Activated CD4-positive, alpha-beta T cell treated with anti-CD3 and anti-CD28 coated beads, Interleukin-2, amount 50 U/mL, for 4 hours (primary cell): ENCODE data around the gene MYCL.
A peak's percentile ranks its signal among the peaks of the same experiment; 100 is the strongest.
"Not testable (repeated sequence)": the region's sequence is repeated elsewhere in the genome, so short reads cannot be mapped to it uniquely, and the experiment has no call there.

Source experiments
- DNase-seq, 2 experiments: peaks; one replicate each; pipeline ENCODE4 v3.0.0-alpha.2; 2020

MYCL gene

DNA sequence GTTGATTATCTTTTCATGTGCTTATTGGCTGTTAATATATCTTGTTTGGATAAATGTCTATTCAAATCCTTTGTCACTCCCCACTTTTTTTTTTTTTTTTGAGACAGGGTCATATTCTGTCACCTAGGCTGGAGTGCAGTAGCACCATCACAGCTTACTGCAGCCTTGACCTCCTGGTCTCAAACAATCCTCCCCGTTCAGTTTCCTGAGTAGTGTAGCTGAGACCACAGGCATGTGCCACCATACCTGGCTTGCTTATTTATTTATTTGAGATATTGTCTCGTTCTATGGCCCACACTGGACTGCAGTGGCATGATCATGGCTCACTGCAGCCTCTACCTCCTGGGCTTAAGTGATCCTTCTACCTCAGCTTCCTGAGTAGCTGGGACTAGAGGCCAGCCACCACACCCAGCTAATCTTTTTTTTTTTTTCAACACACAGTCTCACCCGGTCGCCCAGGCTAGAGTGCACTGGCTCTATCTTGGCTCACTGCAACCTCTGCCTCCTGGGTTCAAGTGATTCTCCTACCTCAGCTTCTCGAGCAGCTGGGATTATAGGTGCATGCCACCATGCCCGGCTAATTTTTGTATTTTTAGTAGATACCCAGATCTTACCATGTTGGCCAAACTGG lies 13.9 kb upstream of the MYCL start:
- DNase-seq: no peak

DNA sequence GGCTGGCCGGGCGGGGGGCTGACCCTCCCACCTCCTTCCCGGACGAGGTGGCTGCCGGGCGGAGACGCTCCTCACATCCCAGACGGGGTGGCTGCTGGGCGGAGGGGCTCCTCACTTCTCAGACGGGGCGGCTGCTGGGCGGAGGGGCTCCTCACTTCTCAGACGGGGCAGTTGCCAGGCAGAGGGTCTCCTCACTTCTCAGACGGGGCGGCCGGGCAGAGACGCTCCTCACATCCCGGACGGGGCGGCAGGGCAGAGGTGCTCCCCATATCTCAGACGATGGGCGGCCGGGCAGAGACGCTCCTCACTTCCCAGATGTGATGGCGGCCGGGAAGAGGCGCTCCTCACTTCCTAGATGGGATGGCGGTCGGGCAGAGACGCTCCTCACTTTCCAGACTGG lies 11.4 kb upstream of the MYCL start:
- DNase-seq: not testable (repeated sequence)

DNA sequence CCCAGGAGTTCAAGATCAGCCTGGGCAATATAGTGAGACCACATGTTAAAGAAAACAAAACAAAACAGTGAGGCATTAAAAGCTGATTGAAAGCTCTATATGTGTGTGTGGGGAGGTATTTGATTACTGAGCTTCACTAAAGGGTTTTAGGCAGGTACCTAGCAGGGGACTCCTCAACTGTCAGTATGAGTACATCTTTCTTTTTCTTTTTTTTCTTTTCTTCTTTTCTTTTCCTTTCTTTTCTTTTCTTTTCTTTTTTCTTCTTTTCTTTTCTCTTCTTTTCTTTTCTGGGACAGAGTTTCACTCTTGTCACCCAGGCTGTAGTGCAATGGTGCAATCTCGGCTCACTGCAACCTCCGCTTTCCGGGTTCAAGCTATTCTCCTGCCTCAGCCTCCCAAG lies 8.5 kb upstream of the MYCL start:
- DNase-seq: no peak

DNA sequence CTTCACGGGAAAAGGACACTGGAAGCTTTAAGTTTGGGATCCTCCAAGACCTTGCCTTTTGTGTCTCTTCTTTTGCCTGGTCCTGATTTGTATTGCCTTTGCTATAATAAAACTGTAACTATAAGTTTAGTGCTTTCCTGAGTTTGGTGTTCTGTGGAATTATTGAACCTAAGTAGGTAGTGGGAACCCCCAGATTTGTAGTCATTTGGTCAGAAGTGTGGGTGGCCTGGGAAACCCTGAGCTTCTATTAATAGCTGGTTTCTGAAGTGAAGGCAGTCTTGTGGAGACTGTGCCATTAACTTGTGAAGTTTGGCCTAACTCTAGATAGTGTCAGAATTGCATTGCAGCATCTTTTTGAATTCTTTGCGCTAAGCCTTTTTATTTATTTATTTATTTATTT lies 6.8 kb upstream of the MYCL start:
- DNase-seq: no peak

DNA sequence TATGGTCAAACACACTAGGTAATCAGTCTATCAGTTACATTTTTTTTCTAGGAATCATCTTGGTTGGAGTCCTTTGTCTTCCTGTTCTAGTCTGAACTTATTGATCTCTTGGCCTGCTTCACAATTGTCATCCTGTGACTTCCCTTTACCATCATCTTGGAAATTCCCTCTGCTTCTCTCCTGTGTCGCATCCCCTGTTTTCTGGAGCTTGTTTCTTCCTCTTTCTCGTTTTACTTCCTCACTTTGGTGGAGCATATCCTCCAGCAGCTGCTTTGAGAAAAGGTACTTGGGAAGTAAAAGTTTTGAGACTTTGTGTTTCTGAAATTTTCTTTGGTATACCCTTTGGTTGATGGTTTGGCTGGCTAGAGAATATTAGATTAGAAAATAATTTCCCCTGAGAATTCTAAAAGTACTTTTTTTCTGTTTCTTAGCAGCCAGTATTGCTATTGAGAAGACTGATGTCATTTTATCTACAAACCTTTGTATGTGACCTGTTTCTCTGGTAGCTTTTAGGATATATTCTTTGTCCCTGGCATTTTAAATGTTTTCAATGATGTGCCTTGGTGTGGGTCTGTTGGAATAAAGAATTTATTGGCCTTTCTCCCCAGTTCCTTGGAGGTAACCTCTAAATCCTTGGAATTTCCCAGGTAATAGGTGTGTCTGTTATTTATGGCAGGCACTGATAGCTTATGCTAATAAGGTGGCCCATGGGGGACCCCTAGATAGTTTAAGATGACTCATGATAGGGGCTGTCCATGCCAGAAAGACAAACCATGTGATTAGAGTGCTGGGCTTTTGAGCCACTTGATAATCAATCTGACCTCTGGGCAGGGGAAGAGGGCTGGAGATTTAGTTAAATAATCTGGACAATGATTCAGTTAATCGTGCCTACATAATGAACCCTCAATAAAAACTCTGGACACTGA lies 6.1 kb upstream of the MYCL start:
- DNase-seq: no peak

DNA sequence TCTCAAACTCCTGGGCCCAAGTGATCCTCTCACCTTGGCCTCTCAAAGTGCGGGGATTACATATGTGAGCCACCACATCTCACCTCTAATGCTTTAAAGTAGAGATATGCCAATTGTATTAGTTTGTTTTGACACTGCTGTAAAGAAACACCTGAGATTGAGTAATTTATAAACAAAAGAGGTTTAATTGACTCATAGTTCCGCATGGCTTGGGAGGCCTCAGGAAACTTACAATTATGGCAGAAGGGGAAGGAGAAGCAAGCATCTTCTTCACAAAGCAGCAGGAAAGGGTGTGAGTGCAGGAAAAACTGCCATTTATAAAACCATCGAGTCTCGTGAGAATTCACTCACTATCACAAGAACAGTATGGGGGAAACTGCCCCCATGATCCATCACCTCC lies 3.5 kb upstream of the MYCL start:
- no peak for DNase-seq

DNA sequence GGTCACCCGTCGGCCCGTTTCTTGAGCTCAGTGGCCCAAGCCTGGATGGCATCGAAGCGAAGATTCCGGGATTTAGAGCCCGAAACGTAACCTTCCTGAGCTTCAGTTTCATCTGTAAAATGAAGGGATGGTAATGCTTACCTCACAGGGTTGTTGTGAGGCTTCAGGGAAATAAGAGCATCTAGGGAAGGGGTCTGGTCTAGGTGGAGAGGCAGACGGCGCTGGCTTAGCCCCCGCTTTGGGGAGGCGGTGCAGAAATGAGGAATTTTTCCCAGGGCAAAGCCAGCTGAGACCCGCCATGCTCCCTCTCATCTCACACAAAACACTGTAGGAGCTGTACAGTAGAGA lies 717 bp upstream of the MYCL start:
- DNase-seq: no peak

DNA sequence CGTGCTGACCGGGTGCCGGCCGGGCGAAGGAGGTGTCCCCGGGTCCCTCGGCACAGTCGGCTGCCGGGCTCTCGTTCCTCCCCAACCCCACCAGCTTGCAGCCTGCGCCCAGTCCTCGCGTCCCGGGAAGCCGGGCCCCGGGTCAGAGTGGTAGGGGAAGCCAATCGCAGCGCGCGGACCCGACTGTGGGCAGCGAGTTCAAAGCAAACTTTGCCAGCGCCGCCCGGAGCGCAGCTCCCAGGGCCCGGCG lies 328 bp downstream of the MYCL start:
- DNase-seq: no peak

DNA sequence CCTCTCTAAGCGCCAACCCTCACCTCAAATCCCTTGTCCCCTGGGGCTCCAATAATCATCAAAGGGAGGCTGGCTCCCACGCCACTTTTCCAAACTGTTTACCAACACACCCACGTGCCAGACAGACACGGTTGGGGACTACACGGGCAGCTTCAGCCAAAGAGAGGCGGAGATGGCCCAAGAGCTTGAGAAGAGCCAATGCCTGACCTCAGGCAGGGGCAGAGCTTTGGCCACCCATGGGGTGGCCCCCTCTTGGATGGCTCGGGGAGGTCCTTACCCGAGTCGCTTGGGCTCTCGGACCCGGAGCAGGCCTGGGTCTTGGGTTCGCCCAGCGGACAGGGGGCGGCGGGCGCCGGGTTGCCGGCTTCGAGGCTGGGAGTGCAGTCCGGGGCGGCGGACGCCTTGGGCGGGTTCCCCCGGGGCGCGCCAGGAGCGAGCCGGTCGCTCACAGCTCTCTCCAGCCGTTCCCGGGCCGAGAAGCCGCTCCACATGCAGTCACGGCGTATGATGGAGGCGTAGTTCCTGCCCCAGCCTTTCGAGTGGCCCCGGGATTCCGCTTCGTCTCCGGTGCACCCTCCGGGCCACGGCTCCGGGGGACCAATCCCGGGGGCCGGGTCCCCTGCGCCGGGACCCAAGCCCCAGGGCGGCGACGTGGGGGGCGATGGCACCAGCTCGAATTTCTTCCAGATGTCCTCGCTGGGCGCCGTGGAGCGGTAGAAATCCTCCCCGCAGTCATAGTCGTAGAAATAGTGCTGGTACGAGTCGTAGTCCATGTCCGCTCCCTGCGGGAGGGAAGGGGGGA lies 854 bp downstream of the MYCL start:
- peak in 1 of 2 experiments; percentile 2 for DNase-seq

DNA sequence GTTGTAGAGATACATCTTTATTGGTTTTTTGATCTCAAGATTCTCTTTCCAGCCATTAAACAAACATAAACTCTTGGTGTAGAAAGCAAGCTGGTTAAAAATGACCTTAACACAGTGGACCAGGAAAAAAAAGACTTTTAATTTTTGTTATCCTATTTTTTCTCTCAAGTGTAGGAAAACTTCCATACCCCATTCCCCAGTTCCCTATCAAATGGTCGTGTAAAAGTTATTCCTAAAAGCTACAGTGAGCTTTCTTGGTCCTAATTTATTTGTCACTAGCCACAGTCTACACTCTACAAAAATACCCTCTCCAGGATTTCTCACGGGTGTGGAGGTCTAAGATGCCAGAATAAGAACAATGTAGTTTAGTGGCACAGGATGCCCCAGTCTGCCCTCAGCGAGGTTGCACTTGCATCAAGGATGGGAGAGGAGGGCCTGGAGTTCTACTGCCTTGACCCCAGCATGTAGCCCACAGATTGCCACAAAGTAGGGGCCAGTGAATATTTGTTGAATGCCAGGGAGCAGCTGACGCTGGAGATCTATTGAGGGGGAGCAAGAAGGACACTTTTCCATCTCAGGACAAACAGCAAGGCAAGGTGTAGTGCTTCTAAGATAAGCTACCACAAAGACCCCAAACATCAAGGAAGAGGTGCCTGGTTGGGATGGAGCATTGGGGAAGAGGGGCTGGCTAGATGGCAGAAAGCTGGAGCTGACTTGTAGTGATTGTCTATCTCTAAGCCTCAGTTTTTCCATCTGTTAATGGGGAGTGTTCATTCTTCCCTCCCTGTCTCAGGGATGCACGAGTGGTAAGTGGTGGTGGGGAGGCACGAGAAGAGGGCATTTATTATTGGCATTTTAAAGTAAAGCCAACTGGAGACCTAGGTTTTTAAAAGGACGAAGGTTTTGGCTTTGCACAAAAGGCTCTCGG lies 1.8 kb downstream of the MYCL start:
- DNase-seq: no peak

DNA sequence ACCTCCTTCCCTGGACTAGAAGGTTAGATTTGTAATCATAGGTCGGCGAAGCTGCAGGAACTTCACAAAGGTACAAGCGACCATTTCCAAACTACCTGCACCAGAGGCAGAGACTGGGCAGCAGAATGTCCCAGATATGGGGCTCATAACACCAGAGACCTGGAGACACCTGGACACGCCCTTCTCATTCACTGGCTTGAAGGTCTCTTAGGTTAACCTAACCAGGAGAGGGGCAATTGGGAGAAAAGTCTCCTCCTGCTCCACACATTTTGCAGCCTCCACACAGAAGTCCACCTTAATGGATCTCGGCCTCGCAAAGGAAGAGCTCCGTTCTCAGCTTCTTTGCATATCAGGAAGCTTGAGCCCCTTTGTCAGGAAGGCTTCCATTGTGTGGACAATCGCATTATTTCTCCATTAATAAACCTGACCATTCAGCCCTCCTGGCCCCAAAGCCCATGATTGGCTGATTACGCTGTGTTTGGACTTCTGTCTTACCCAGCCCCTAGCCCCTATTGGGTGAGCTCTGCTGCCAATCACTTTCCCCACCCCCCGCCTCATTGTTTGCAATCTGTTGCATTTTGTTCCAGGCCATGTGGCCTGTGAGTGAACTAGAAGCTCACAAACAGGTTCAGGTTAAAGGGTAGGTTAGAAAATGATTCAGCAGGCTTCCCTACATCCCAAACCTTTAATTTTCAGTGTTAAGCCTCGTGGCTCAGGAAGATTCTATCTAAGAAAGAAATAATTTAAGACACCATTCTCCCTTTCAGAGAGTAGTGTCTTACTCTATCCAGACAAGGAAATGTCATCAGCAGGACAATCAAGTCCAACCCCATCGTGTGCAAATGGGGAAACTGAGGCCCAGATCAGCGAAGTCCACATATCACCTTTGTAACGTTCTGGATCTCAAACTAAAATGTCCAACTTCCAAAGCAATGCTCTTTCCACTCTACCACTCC lies 2.8 kb downstream of the MYCL start:
- DNase-seq: no peak

DNA sequence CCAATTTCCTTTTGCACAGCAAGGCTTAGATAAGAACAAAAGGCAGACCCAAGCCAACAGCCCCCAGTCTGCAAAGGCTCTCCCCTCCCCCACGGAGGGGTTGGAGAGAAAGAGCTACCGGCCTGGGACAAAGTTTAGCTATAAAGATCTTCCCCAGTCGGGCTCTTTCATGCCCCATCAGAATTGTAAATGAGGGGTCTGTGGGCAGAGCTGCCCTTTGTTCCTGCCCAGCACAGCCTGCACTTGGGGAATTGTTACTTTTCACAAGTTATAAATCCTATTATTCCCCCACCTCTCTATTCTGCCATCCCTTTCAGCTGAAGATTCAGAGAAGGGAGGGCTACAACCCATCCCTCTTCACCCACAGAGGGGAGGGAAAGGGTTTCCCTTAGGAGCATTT lies 3.5 kb downstream of the MYCL start:
- no peak for DNase-seq

DNA sequence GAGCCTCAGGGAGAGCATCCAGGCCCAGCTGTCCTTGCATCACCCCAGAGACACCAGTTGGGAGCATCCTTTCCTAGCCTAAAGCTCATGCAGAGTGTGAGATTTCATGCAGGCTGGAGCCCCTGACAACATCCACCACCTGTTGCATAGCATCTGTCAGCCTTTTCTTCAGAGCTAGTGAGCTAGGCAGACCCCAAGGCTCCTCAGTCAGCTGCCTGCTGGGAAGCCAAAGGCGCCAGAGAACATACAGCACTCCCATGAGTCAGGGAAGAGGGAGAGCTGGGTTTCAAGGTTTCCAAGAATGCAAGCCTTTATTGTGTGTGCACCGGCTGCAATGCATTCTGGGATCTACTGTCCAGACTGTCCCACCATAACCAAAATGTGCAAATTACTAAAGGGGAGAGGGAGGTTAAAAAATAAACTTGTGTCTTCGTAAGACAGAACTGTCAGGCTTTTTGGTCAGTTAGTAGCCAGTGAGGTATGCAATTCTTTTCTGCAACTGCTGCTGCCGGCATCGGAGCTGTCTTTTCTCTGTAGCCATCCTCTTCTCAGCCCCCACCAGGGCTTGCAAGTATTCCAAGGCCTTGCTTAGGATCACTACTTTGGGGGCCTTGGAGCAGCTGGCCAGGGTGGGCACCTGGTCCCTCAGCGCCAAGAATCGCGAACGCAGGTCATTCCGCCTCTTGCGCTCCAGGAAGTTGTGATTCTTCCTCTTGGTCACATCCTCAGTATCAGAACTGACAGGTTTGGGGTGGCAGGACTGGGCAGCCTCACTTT lies 4.6 kb downstream of the MYCL start:
- no peak for DNase-seq

DNA sequence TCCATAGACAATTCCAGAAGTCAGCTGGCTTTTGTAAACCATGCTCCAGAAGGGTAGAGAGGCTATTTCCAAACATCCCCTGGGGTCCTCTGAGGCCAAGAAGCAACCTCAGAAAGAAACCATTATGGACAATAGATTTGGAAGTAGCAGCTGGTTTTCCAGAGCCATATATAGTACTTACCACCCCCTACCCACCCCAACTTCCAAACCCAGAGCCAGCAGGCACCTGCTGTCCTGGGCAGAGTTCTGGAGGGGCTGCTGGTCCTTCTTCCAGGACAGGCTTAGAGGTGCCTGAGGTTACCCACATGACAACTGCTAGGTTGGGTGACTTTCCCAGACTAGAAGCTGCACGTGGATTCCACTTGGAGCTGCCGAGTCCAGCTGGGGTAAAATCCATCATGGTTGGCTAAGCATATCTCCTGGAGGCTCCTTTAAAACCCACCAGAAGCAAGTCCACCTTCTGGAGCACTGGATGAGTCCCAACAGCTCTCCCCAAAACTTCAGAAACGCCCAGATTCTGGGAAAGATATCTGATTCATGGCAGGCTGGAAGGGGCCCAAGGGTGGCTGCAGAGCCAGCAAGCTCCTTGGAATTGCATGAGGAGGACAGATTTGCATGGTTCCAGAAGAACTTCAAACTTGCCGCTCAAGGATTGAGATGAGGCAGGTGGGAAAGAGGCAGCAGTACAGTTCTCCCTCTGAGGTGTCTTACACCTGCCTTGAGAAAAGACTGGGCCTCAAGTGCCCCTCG lies 5.8 kb downstream of the MYCL start:
- no peak for DNase-seq

DNA sequence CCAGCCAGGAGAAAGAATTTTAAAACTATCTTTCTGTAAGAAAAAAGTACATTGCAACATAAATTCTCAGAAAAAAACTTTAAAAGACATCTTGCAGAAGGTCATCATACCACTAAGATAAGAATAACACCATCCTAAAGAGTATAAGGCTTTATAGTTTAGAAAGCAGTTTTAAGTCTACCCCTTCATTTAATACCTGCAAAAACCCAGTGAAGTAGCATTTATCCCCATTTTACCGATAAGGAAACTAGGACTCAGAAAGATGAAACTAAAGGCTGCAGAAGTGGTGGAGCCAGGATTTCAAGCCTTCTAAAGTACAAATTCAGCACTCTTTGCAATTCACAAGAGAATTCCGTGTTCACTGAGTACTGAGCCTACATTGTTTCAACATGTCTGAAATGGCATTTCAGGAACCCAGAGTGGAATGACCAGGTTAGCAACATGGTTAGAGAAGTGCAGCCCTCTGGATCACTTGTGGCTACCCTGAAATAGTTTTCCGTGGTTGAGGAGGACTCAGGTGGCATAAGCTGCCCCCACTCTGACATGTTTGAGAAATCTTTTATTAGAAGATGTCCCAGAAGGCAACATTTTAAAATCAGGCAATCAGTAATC lies 6.7 kb downstream of the MYCL start:
- DNase-seq: no peak

DNA sequence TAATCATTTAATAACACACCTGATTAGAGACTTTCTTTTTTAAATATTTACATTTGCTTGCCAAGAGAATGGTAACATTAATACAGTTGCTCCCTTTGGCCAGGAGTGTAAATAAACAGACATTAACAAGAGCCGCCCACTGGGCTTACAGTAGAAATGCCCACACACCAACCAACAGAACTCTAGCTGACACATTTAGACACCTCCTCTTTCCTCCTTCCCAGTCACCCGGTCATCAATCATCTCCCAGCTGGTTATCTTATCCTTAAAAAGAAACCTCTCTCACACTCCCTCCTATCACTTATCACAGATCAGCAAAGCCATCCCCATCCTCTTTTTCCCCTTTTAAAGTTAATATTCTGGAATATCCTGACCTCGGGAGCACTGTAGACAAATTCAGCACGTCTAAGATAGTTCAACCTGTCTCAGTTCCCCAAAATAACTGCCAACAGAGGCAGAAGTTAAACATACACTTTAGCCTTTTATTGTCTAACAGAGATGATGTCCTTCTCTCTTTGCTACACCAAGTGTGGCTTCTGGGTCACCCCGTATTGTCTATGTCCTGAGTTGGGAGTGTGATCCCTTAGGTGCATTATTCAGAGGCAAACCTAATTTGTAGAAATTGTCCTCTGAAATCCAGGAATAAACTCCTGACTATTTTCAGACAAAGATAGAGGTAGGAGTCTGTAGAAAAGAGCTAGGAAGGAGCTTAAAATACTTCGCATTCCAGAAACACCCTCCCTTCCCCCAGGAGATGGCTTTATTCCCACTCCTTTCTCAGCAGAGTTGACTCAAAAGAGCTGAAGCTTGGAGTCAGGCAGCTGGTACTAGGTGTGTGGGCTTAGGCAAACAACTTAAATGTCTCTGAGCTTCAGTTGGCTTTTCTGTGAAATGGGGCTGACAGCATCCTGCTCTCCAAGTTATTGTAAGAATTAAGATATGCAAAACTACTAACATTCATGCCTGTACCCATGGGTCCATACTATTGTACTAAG lies 8.8 kb downstream of the MYCL start:
- DNase-seq: no peak

DNA sequence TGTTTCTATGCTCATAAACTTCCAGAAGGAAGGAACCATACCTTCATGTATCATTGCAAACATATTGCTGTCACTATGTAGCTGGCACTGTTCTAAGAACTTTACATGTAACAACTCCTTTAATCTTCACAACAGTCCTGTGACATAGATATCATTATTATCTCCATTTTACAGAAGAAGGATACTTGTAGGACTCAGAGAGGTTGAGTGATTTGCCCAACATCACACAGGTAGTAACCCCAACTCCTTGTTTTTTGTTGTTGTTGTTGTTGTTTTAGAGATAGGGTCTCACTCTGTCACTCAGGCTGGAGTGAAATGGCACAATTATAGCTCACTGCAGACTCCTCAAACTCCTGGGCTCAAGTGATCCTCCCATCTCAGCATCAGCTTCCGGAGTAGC lies 10.8 kb downstream of the MYCL start:
- DNase-seq: no peak

DNA sequence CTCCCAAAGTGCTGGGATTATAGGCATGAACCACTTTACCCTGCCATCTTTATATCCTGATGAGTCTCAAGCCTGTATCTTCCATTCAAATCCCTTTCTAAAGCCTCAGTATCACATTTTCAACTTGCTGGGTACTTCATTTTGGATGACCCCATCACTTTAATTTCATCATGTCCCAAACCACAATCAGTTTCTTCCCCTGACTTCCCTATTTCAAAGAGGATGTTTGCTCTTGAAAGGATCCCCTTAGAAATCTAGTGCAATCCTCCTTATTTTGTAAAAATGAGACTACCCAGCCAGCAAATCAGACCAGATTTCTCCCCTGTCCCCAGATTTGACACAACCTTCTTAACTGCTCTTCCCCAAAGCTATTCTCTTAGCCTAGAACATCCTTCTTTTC lies 11.4 kb downstream of the MYCL start:
- DNase-seq: no peak
